ENCODE results near the gene ASXL3.

- no peak for TF ChIP-seq CTCF (IDR thresholded peaks at IDR 0.05 in 2 of 3, conservative IDR thresholded peaks at IDR 0.05 in 1 of 3; ENCODE audit: borderline replicate concordance in 1 of 3, insufficient read depth in 1 of 3, low read depth in 2 of 3, low read length in 2 of 3)
- TF ChIP-seq POLR2A (IDR thresholded peaks at IDR 0.05; ENCODE audit: borderline replicate concordance, extremely low read depth, insufficient read depth, insufficient read length): no peak
- TF ChIP-seq MAX (IDR thresholded peaks at IDR 0.05): no peak
- TF ChIP-seq, protein P1, sequence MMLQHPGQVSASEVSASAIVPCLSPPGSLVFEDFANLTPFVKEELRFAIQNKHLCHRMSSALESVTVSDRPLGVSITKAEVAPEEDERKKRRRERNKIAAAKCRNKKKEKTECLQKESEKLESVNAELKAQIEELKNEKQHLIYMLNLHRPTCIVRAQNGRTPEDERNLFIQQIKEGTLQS (IDR thresholded peaks at IDR 0.05): no peak
- TF ChIP-seq EZH2 (IDR thresholded peaks at IDR 0.05): no peak
- no peak for TF ChIP-seq RAD21 (IDR thresholded peaks at IDR 0.05; ENCODE audit: low read depth)
- no peak for TF ChIP-seq CEBPB (IDR thresholded peaks at IDR 0.05; ENCODE audit: low read depth)
- TF ChIP-seq YY1 (IDR thresholded peaks at IDR 0.05; ENCODE audit: extremely low read depth, insufficient replicate concordance, low read depth, low read length): no peak
- TF ChIP-seq TCF7L2 (IDR thresholded peaks at IDR 0.05; ENCODE audit: borderline replicate concordance, extremely low read depth, insufficient read depth, insufficient read length): no peak
- TF ChIP-seq SIN3A (IDR thresholded peaks at IDR 0.05; ENCODE audit: low read depth): no peak
- TF ChIP-seq REST (IDR thresholded peaks at IDR 0.05; ENCODE audit: low read depth): no peak
- no peak for TF ChIP-seq FOSL1 (IDR thresholded peaks at IDR 0.05; ENCODE audit: low read depth)
- no peak for TF ChIP-seq ZBTB33 (IDR thresholded peaks at IDR 0.05; ENCODE audit: extremely low read depth, insufficient replicate concordance, low read length)
These were observed 5.9 kb downstream of the ASXL3 start for GRCh38 chr18:33583901-33584300.

Measured in HCT116 (cell line).